ENCODE data around the gene GPR39.

DNA sequence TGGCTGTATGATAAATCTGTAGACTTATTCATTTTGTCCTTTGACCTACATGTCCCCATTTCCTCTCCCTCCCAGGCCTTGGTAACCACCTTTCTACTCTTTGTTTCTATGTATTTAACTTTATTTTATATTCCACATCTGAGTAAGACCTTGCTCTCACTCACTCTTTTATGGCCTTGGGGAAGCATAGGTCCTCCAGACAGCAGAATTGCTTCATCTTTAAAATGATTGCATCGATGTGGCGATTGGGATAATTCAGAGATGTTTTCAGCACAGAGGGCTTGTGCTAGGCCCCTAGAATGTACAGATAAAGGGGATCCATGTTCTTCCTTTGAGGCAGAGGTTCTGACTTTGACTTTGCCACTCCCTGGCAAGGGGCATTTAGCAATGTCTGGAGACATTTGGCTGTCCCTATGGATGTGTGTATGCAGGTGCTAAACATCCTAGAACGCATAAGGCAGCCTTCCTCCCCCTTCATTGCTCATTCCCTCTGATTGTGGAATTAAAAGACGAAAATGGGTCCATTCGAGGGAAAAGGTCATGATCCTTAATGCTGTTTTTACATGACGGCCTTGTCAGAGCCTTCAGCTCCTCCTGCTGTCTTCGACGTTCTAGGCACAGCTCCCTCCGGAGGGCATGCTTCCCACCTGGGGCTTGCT lies 1.2 kb upstream of the GPR39 start:
- TF ChIP-seq, protein P1, sequence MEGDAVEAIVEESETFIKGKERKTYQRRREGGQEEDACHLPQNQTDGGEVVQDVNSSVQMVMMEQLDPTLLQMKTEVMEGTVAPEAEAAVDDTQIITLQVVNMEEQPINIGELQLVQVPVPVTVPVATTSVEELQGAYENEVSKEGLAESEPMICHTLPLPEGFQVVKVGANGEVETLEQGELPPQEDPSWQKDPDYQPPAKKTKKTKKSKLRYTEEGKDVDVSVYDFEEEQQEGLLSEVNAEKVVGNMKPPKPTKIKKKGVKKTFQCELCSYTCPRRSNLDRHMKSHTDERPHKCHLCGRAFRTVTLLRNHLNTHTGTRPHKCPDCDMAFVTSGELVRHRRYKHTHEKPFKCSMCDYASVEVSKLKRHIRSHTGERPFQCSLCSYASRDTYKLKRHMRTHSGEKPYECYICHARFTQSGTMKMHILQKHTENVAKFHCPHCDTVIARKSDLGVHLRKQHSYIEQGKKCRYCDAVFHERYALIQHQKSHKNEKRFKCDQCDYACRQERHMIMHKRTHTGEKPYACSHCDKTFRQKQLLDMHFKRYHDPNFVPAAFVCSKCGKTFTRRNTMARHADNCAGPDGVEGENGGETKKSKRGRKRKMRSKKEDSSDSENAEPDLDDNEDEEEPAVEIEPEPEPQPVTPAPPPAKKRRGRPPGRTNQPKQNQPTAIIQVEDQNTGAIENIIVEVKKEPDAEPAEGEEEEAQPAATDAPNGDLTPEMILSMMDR (conservative IDR thresholded peaks at IDR 0.05; ENCODE audit: low read depth, low read length) = no peak
- TF ChIP-seq EZH2 (IDR thresholded peaks at IDR 0.05; ENCODE audit: low read length, unreplicated experiment) (no peak), EZH2phosphoT487 (IDR thresholded peaks at IDR 0.05; ENCODE audit: borderline replicate concordance, low read length) (no peak)

Data from PC-3 (cell line).